HepG2 (cell line): ENCODE measurements around the gene PRADC1. TPM values are rescaled to one million over a fixed set of nuclear protein-coding genes. Genes with fewer than 3 reads are reported as not detected.
A peak's percentile ranks its signal among the peaks of the same experiment; 100 is the strongest.

Experiments used
- ATAC-seq: fragments of 200-7000 bp; cut with Tn5 transposase; 3 replicates; pipeline ENCODE4 v1.9.1; 2020; ENCODE audit warnings: mild to moderate bottlenecking, moderate library complexity
- BruUV-seq: library from RNA; stranded (reverse); fragments of 400-500 nt; replicated peaks from 2 replicates; lab custom pipeline; 2021; lab: Mats Ljungman, UMichigan
- CTCF ChIA-PET: fragments of 300-600 bp; formaldehyde crosslinking; extraction: SDS; loops from one replicate; lab custom pipeline; 2021; ENCODE audit warnings: low total read pairs, inconsistent platforms, low intra/inter-chr PET ratio; lab: Yijun Ruan, JAX
- POLR2A ChIA-PET: fragments of 350-600 bp; sonication (Branson Sonifier 250); formaldehyde crosslinking; loops from one replicate; lab custom pipeline; 2020; ENCODE audit warnings: antibody characterized with exemption, inconsistent platforms; lab: Yijun Ruan, JAX
- DNase-seq: peaks from one replicate; pipeline ENCODE4 v3.0.0-alpha.2; 2015; ENCODE audit warnings: low spot score
- FAIRE-seq: peaks from 3 replicates; lab custom pipeline; 2011; peaks lifted over from hg19 to GRCh38; lab: Jason Lieb, UNC
- H2AFZ ChIP-seq: one replicate; pipeline ENCODE4 v1.6.1; 2011; ENCODE audit warnings: low read length, inconsistent platforms
- H3K27ac ChIP-seq: fragments of 300-600 bp; 3 replicates; pipeline ENCODE4 v1.8.0; 2011; ENCODE audit warnings: mixed run types, mild to moderate bottlenecking, mixed read lengths, low read length, inconsistent platforms; ENCODE audit not compliant: insufficient read depth; ENCODE audit errors: extremely low read length
- H3K27me3 ChIP-seq, 2 experiments: fragments of 200-600 bp in 1 of 2; 2 replicates in 1 of 2; 3 replicates in 1 of 2; pipeline versions ENCODE4 v1.6.0 to v1.8.0; 2011; ENCODE audit warnings: low read length in 2 of 2, mild to moderate bottlenecking in 2 of 2, moderate library complexity in 2 of 2, inconsistent platforms in 1 of 2; ENCODE audit not compliant: insufficient read depth in 2 of 2, control insufficient read depth in 1 of 2
- H3K36me3 ChIP-seq, 2 experiments: fragments of 200-600 bp in 1 of 2; replicated peaks in 1 of 2; 2 replicates in 1 of 2; 3 replicates in 1 of 2; pipeline versions ENCODE4 v1.5.1 to v1.8.0; 2011; ENCODE audit warnings: low read length in 2 of 2, inconsistent platforms in 1 of 2; ENCODE audit not compliant: insufficient read depth in 2 of 2, control insufficient read depth in 1 of 2
- H3K4me1 ChIP-seq: 2 replicates; pipeline ENCODE4 v1.5.1; 2012; ENCODE audit warnings: low read length, inconsistent platforms; ENCODE audit not compliant: insufficient read depth
- H3K4me2 ChIP-seq: 2 replicates; pipeline ENCODE4 v1.6.0; 2011; ENCODE audit warnings: low read depth, low read length, inconsistent platforms
- H3K4me3 ChIP-seq, 3 experiments: fragments of 200-600 bp in 1 of 3; sonication (generic), shearing (Covaris generic) in 1 of 3; replicated peaks in 1 of 3; 2 replicates each; pipeline ENCODE4 v1.5.1; 2011 to 2016; ENCODE audit warnings: low read length in 3 of 3, inconsistent platforms in 2 of 3, low read depth in 2 of 3, mild to moderate bottlenecking in 2 of 3, control low read depth in 1 of 3, mixed read lengths in 1 of 3; ENCODE audit not compliant: insufficient read depth in 1 of 3
- H3K79me2 ChIP-seq: one replicate; pipeline ENCODE4 v1.6.1; 2011; ENCODE audit warnings: low read length, inconsistent platforms; ENCODE audit not compliant: insufficient read depth
- H3K9ac ChIP-seq: 2 replicates; pipeline ENCODE4 v1.6.0; 2011; ENCODE audit warnings: mild to moderate bottlenecking, low read depth, low read length, inconsistent platforms; ENCODE audit not compliant: insufficient read depth
- H3K9me3 ChIP-seq: 2 replicates; pipeline ENCODE4 v1.5.1; 2012; ENCODE audit warnings: mild to moderate bottlenecking, low read length
- H4K20me1 ChIP-seq: 2 replicates; pipeline ENCODE4 v1.6.0; 2011; ENCODE audit warnings: inconsistent platforms, mild to moderate bottlenecking, low read length, moderate library complexity; ENCODE audit not compliant: insufficient read depth
- GTF2F1 ChIP-seq: fragments of 150-350 bp; IDR thresholded peaks from 2 replicates; pipeline ENCODE4 v1.6.1; 2014; ENCODE audit warnings: low read length
- REST ChIP-seq, 2 experiments: IDR thresholded peaks; 2 replicates each; pipeline ENCODE4 v1.6.1; 2011 to 2012; ENCODE audit warnings: low read length in 2 of 2, borderline replicate concordance in 1 of 2, low read depth in 1 of 2, mild to moderate bottlenecking in 1 of 2, moderate library complexity in 1 of 2
- SALL1 ChIP-seq: sonication (generic); formaldehyde crosslinking; IDR thresholded peaks from 2 replicates; pipeline ENCODE4 v1.8.0; 2022; ENCODE audit warnings: mild to moderate bottlenecking, missing genetic modification reagents
- SIX4 ChIP-seq: sonication (generic); formaldehyde crosslinking; IDR thresholded peaks from 2 replicates; pipeline ENCODE4 v1.4.0; 2020; ENCODE audit warnings: missing genetic modification reagents
- WGBS: methylation state at CpG from one replicate; pipeline ENCODE4 v1.1.6; 2017; ENCODE audit warnings: low lambda C conversion rate; 5-methylcytosine and 5-hydroxymethylcytosine counted together
- in situ Hi-C: cut with HindIII; loops from 2 replicates; pipeline ENCODE4 v1.10.0; 2017; ENCODE audit warnings: low pct_unique_long_range_greater_than_20kb; ENCODE audit not compliant: extremely low pct_ligation_motif_present
- intact Hi-C: fragments of 100-400 bp; cut with micrococcal nuclease; formaldehyde crosslinking; loops from one replicate; pipeline ENCODE4 v1.10.0; 2022; ENCODE audit not compliant: unreplicated experiment
- polyA plus RNA-seq, 8 experiments: library from polyadenylated mRNA; depleted of rRNA in 3 of 8; stranded (reverse) in 7 of 8; unstranded in 1 of 8; fragments of >200 nt; fragmentation: Illumina TruSeq in 4 of 8; extraction: Trizol in 4 of 8; gene quantifications; 2 replicates each; pipeline versions ENCODE4 v1.2.1 to v1.2.3, GENCODE V29; 2011 to 2016; ENCODE audit warnings: low read depth in 4 of 8, missing spikeins in 1 of 8, mixed read lengths in 1 of 8; ENCODE audit not compliant: insufficient read depth in 1 of 8
- total RNA-seq, 5 experiments: library from RNA; depleted of rRNA; stranded (reverse); fragments of >200 nt; fragmentation: Illumina TruSeq; extraction: Trizol; gene quantifications; 2 replicates each; pipeline ENCODE4 v1.2.3, GENCODE V29; 2016; ENCODE audit warnings: low read depth in 1 of 5

PRADC1 gene
- total and polyA plus RNA-seq, 2 of the 13 experiments (the other 11 are each of a cell fraction or from before 2014, with no cell fraction given) = 12.1 to 37.2 TPM

DNA sequence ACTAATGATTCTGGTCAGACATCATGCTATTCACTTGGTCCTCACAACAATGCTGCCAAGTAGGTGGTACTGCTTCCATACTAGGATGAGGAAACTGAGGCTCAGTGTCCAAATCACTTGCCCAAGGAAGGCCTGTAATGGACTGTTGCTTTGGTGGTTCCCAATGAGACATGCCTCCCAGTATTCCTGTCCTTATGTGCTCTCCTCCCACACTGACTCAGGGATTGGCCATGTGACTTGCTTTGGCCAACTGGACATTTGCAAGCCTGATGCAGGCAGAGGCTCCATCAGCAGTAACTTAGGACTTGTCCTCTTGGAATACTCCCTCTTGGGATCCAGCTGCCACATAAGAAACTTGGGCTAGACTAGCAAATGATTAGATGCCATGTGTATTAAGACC is 48.2 kb upstream of the PRADC1 start (continued):
- no peak for TF ChIP-seq SIX4 (CRISPR knock-in tag)

DNA sequence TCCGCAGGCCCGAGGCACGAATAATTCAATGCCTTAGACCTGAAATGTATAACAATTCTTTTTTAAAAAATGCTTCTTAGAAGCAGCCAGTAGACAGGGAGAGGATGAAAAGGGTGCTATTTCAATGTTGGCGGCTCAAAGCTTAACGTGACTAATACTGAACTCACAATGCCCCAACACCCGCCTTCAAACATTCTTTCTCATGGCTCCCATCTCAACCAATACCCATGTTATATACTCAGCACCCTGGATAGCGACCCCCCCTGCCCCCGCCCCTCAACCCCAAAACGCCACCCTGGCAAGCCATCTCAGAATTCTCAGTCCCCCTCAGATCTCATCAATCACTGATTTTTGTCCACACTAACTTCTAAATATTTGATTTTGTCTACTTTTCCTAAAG is 46.8 kb upstream of the PRADC1 start:
- Histone ChIP-seq H3K27ac (no peak overlapping the region), H3K4me2 (no peak overlapping the region), H3K4me1 (peaks cover 20% of the 10 kb centered on the region), H3K79me2 (peaks cover 8% of the 10 kb centered on the region), H3K27me3 (no peaks in the 10 kb centered on the region; a peak in 1 of 5 replicates), H3K4me3 (no peak overlapping the region), H2AFZ (no peak overlapping the region), H3K9me3 (no peaks in the 10 kb centered on the region), H3K9ac (no peak overlapping the region), H4K20me1 (no peaks in the 10 kb centered on the region), H3K36me3 (no peaks in the 10 kb centered on the region; a peak in 2 of 5 replicates)
- FAIRE-seq (no peak), DNase-seq (no peak), ATAC-seq (no peak)
- intact Hi-C loops = loop anchor here (5.0 kb wide), 1 partner anchor 48 kb away; the partner anchor contains the start of genes CCT7 and PRADC1
- TF ChIP-seq SALL1 (CRISPR knock-in tag) (no peak), REST (IDR thresholded peaks at IDR 0.05; ENCODE audit: borderline replicate concordance in 1 of 2, low read depth in 1 of 2, low read length in 2 of 2) (peak; percentile 10 to 87), GTF2F1 (no peak)
- ChIA-PET CTCF (no interaction called here), POLR2A (interaction anchor here (1.1 kb wide), 1 partner anchor 45 kb away, joined by 3 read pairs; the partner anchor contains the start of gene CCT7)
- no TSS peak for BruUV-seq
- 95% methylated on average over 9 of the region's 9 CpGs for WGBS
- in situ Hi-C loops = no loop called here
